GM12878 (cell line): ENCODE measurements around the gene LILRB4. TPM values are rescaled to one million over a fixed set of nuclear protein-coding genes. Genes with fewer than 3 reads are reported as not detected.

Experiments
- ATAC-seq: fragments of 200-7000 bp; cut with Tn5 transposase; 3 replicates; pipeline ENCODE4 v1.9.1; 2020; ENCODE audit warnings: mild to moderate bottlenecking, moderate library complexity
- BruUV-seq: library from RNA; stranded (reverse); fragments of 400-500 nt; replicated peaks from 2 replicates; lab custom pipeline; 2021; lab: Mats Ljungman, UMichigan
- CTCF ChIA-PET: fragments of 300-600 bp; sonication (Branson Sonifier 250); formaldehyde crosslinking; extraction: SDS; loops from one replicate; lab custom pipeline; 2021; ENCODE audit warnings: inconsistent platforms; lab: Yijun Ruan, JAX
- POLR2A ChIA-PET: fragments of 350-600 bp; formaldehyde crosslinking; extraction: SDS; loops from one replicate; lab custom pipeline; 2021; ENCODE audit warnings: inconsistent platforms; lab: Charles Lee
- RAD21 ChIA-PET: fragments of 300-600 bp; sonication (Branson Sonifier 250); formaldehyde crosslinking; loops from one replicate; lab custom pipeline; 2023; ENCODE audit warnings: antibody characterized with exemption; ENCODE audit not compliant: unreplicated experiment; lab: Charles Lee
- SMC1A ChIA-PET: fragments of 300-600 bp; sonication (Branson Sonifier 250); formaldehyde crosslinking; loops from one replicate; lab custom pipeline; 2023; ENCODE audit not compliant: unreplicated experiment, uncharacterized antibody; lab: Charles Lee
- DNase-seq: peaks from one replicate; pipeline ENCODE4 v3.0.0-alpha.2; 2011; ENCODE audit warnings: low read depth, low spot score
- FAIRE-seq: peaks from 3 replicates; lab custom pipeline; 2011; peaks lifted over from hg19 to GRCh38; lab: Jason Lieb, UNC
- H2AFZ ChIP-seq: 2 replicates; pipeline ENCODE4 v1.6.0; 2011; ENCODE audit warnings: low read depth, low read length, control low read depth; ENCODE audit not compliant: control insufficient read depth
- H3K27ac ChIP-seq: 2 replicates; pipeline ENCODE4 v1.5.1; 2011; ENCODE audit warnings: control low read depth; ENCODE audit not compliant: control insufficient read depth, insufficient read depth
- H3K27me3 ChIP-seq, 2 experiments: replicated peaks in 1 of 2; 2 replicates each; pipeline versions ENCODE4 v1.6.0 to v1.6.1; 2011; ENCODE audit warnings: low read length in 1 of 2; ENCODE audit not compliant: control insufficient read depth in 2 of 2, insufficient read depth in 2 of 2
- H3K36me3 ChIP-seq, 2 experiments: 2 replicates each; pipeline ENCODE4 v1.5.1; 2011; ENCODE audit warnings: low read length in 1 of 2; ENCODE audit not compliant: control insufficient read depth in 2 of 2, insufficient read depth in 2 of 2
- H3K4me1 ChIP-seq: 2 replicates; pipeline ENCODE4 v1.6.1; 2011; ENCODE audit warnings: mild to moderate bottlenecking, low read length, moderate library complexity, mixed read lengths; ENCODE audit not compliant: control insufficient read depth, insufficient read depth
- H3K4me2 ChIP-seq: 2 replicates; pipeline ENCODE4 v1.6.0; 2011; ENCODE audit warnings: control low read depth; ENCODE audit not compliant: control insufficient read depth, insufficient read depth
- H3K4me3 ChIP-seq: fragments of 200-600 bp; sonication (generic); 2 replicates; pipeline ENCODE4 v1.5.1; 2016
- H3K79me2 ChIP-seq: 2 replicates; pipeline ENCODE4 v1.6.0; 2011; ENCODE audit warnings: low read length; ENCODE audit not compliant: control insufficient read depth, insufficient read depth
- H3K9ac ChIP-seq: 2 replicates; pipeline ENCODE4 v1.8.0; 2011; ENCODE audit warnings: low read length, control low read depth, mixed read lengths; ENCODE audit not compliant: control insufficient read depth, insufficient read depth
- H3K9me3 ChIP-seq: replicated peaks from 3 replicates; pipeline ENCODE4 v1.5.1; 2011; ENCODE audit warnings: mild to moderate bottlenecking, low read length; ENCODE audit not compliant: control insufficient read depth, insufficient read depth
- H4K20me1 ChIP-seq: 2 replicates; pipeline ENCODE4 v1.6.0; 2011; ENCODE audit not compliant: control insufficient read depth, insufficient read depth
- BACH1 ChIP-seq: fragments of 450-650 bp; IDR thresholded peaks from 2 replicates; pipeline ENCODE4 v1.6.1; 2017; ENCODE audit warnings: mild to moderate bottlenecking, borderline replicate concordance
- BRCA1 ChIP-seq: IDR thresholded peaks from 2 replicates; pipeline ENCODE4 v1.6.1; 2011; ENCODE audit warnings: low read depth, low read length, improper control_type of control experiment
- CHD2 ChIP-seq: IDR thresholded peaks from 2 replicates; pipeline ENCODE4 v1.6.1; 2011; ENCODE audit warnings: low read depth, low read length, improper control_type of control experiment, borderline replicate concordance
- CUX1 ChIP-seq: IDR thresholded peaks from 2 replicates; pipeline ENCODE4 v1.6.1; 2012; ENCODE audit warnings: improper control_type of control experiment, low read depth, low read length; ENCODE audit not compliant: insufficient replicate concordance
- DPF2 ChIP-seq: fragments of 450-650 bp; IDR thresholded peaks from 2 replicates; pipeline ENCODE4 v1.6.1; 2017; ENCODE audit warnings: mild to moderate bottlenecking
- IRF4 ChIP-seq: IDR thresholded peaks from 2 replicates; pipeline ENCODE4 v1.6.1; 2011; ENCODE audit warnings: low read depth, low read length
- LARP7 ChIP-seq: fragments of 450-650 bp; IDR thresholded peaks from 2 replicates; pipeline ENCODE4 v1.6.1; 2017; ENCODE audit warnings: mild to moderate bottlenecking
- NR2F1 ChIP-seq: fragments of 450-650 bp; conservative IDR thresholded peaks from 2 replicates; pipeline ENCODE4 v1.6.1; 2017; ENCODE audit warnings: mild to moderate bottlenecking
- PRDM15 ChIP-seq: fragments of 450-650 bp; formaldehyde crosslinking; IDR thresholded peaks from 2 replicates; pipeline ENCODE4 v1.4.0; 2020; ENCODE audit warnings: mild to moderate bottlenecking, moderate library complexity
- RELB ChIP-seq: fragments of 450-650 bp; IDR thresholded peaks from 2 replicates; pipeline ENCODE4 v1.6.1; 2017; ENCODE audit warnings: low read depth, mild to moderate bottlenecking, moderate library complexity
- USF2 ChIP-seq: IDR thresholded peaks from 2 replicates; pipeline ENCODE4 v1.6.1; 2011; ENCODE audit warnings: low read depth, low read length, improper control_type of control experiment, borderline replicate concordance
- ZNF24 ChIP-seq: fragments of 450-650 bp; IDR thresholded peaks from 2 replicates; pipeline ENCODE4 v1.6.1; 2017; ENCODE audit warnings: antibody characterized with exemption, mild to moderate bottlenecking
- ZZZ3 ChIP-seq: IDR thresholded peaks from 2 replicates; pipeline ENCODE4 v1.6.1; 2011; ENCODE audit warnings: low read depth; ENCODE audit not compliant: control insufficient read depth, insufficient read length
- WGBS: methylation state at CpG from one replicate; pipeline ENCODE4 v1.1.6; 2016; ENCODE audit warnings: low lambda C conversion rate; ENCODE audit not compliant: insufficient replicate concordance, insufficient coverage; ENCODE audit errors: missing lambda C conversion rate; 5-methylcytosine and 5-hydroxymethylcytosine counted together
- in situ Hi-C: fragments of 300-500 bp; cut with MboI; formaldehyde crosslinking; loops from 9 replicates; pipeline ENCODE4 v1.14.3; 2018; ENCODE audit warnings: mixed read lengths
- intact Hi-C: fragments of 100-400 bp; cut with micrococcal nuclease; formaldehyde crosslinking; loops from one replicate; pipeline ENCODE4 v1.14.2; 2022; ENCODE audit not compliant: unreplicated experiment
- polyA plus RNA-seq, 11 experiments: library from polyadenylated mRNA; depleted of rRNA in 4 of 11; unstranded in 6 of 11; stranded (reverse) in 5 of 11; fragments of >200 nt; fragmentation: Nextera tagmentation in 4 of 11; fragmentation: Illumina TruSeq in 1 of 11; extraction: Ambion mirVana in 4 of 11; extraction: Trizol in 1 of 11; gene quantifications; 1 replicate in 1 of 11; 2 replicates in 10 of 11; pipeline versions ENCODE4 v1.2.1 to v1.2.3, GENCODE V29; 2011 to 2016; ENCODE audit warnings: inconsistent platforms in 2 of 11, missing spikeins in 2 of 11, low read depth in 1 of 11
- total RNA-seq, 4 experiments: library from RNA; depleted of rRNA in 3 of 4; stranded (reverse); fragments of >200 nt in 3 of 4; fragmentation: Illumina TruSeq in 1 of 4; extraction: Trizol in 1 of 4; gene quantifications; 2 replicates each; pipeline versions ENCODE4 v1.2.1 to v1.2.3, GENCODE V29; 2013 to 2021

The LILRB4 gene
- total and polyA plus RNA-seq, 10 of the 15 experiments (the other 5 are each of a cell fraction or from before 2014, with no cell fraction given), result 2.0 to 39.8 (median 16.0) TPM

- Histone ChIP-seq H3K27ac (no peak overlapping the region; the same call in 1 of the 2 replicates), H3K9me3 (no peaks in the 10 kb centered on the region), H3K4me1 (peaks cover 21% of the 10 kb centered on the region), H3K27me3 (no peaks in the 10 kb centered on the region), H3K9ac (no peak overlapping the region), H3K4me2 (no peak overlapping the region), H3K36me3 (peaks cover 16% of the 10 kb centered on the region in 2 experiments; a peak in 3 of 4 replicates), H3K79me2 (peaks cover 13% of the 10 kb centered on the region), H4K20me1 (no peaks in the 10 kb centered on the region), H3K4me3 (no peak overlapping the region), H2AFZ (no peak overlapping the region)
- FAIRE-seq (no peak), ATAC-seq (peak; percentile 78), DNase-seq (no peak)
- ChIA-PET RAD21 (interaction anchor here (0.7 to 1.7 kb wide), 2 partner anchors 13 to 151 kb away, joined by 3 to 8 read pairs; no protein-coding TSS in a partner anchor), SMC1A (interaction anchor here (1.1 to 1.6 kb wide), 2 partner anchors 15 to 16 kb away, joined by 3 to 6 read pairs; no protein-coding TSS in a partner anchor), POLR2A (interaction anchor here (0.8 kb wide), 1 partner anchor 11 kb away, joined by 3 read pairs; no protein-coding TSS in a partner anchor), CTCF (interaction anchor here (0.6 to 1.2 kb wide), 3 partner anchors 20 to 154 kb away, joined by 3 to 4 read pairs (median 3); no protein-coding TSS in a partner anchor)
- BruUV-seq, result no TSS peak
- WGBS, result 26% methylated on average over 7 of the region's 7 CpGs
- in situ Hi-C loops, result loop anchor here (5.0 kb wide), 1 partner anchor 351 kb away; the partner anchor contains the start of gene LILRB2
- intact Hi-C loops, result no loop called here
- TF ChIP-seq BRCA1 (no peak), CUX1 (no peak), ZNF24 (no peak), LARP7 (no peak), CHD2 (no peak), RELB (no peak), BACH1 (no peak), USF2 (no peak), PRDM15 (CRISPR knock-in tag) (no peak), NR2F1 (no peak), ZZZ3 (no peak), IRF4 (no peak), DPF2 (no peak)
Measured at GRCh38 chr19:54633401-54633800, 29.4 kb upstream of the LILRB4 start.
